NCI-H446 (cell line): ENCODE data around the gene RXRA.
A peak's percentile ranks its signal among the peaks of the same experiment; 100 is the strongest.

Experiments used
- DNase-seq, 2 experiments: peaks; one replicate each; lab custom pipeline; 2025; lab: John Stamatoyannopoulos, UW

RXRA gene

GRCh38 chr9:134381671-134382516, 55.6 kb downstream of the RXRA start:
- no peak for DNase-seq

- no peak for DNase-seq
These were observed 56.5 kb downstream of the RXRA start for GRCh38 chr9:134382733-134383132.

- DNase-seq = no peak
These were observed 56.9 kb downstream of the RXRA start for GRCh38 chr9:134383148-134383547.

- DNase-seq = no peak
These were observed 58.7 kb downstream of the RXRA start for GRCh38 chr9:134384811-134385479.

DNA sequence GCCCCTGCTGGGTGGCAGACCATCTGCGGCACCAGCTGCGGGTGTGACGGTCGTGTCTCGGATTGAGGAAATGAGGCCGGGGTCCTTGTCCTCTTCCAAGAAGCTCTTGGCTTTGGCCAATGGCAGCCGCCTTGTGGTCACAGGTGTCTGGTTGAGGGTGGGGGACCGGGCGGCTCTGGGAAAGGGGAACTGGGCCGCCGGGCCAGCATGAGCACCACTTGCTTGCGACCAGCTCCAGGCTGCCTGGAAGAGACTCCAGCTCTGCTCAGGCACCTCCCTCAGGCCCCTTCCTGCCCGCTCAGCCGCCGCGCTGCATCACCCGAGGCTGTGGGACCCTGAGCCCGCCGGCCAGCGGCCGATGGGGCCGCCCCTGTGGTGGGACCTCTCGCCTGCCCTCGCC, 59.7 kb downstream of the RXRA start:
- DNase-seq = no peak

DNA sequence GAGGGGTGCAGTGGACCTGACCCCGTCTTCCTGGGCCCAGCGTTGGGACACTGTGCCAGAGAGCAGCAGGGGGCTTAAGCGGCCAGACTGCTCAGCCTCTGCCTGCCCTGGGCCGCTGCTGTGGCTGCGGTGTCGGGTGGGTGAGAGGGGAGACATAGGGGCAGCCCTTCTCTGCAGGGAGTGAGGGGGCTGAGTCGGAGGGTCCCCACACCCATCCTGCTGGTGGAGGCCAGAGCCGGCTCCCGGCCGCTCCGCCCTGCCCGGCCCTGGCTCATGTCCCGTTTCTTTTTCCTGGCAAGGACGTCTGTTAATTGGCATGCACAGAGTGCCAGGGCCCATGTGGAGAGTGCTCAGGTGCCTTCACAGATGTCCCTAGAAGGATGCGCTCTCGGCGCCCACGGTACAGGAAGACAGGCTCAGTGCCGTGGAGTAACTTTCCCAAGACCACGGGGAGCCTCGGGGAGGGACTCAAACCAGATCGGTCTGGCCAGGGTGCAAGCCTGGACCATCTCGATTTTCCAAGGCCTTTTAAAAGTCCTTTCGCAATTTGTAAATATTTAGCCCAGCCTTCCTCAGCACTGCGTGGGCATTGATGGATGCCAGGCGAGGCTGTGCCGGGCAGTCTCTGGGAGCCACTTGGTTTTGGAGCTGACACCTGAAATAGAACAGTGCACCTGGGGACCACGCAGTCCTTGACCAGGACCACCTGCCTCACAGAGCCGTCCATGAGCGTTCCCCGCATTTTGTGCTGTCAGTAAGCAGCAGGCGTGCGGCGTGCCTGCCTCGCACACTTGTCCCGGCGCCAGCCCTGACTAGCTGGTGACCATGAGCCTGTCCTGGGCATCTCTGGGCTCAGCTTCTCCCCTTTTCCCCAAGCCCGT, 60.9 kb downstream of the RXRA start:
- peak in 1 of 2 experiments; percentile 64 for DNase-seq

- no peak for DNase-seq
These were observed 62.1 kb downstream of the RXRA start for GRCh38 chr9:134388289-134388808.

DNA sequence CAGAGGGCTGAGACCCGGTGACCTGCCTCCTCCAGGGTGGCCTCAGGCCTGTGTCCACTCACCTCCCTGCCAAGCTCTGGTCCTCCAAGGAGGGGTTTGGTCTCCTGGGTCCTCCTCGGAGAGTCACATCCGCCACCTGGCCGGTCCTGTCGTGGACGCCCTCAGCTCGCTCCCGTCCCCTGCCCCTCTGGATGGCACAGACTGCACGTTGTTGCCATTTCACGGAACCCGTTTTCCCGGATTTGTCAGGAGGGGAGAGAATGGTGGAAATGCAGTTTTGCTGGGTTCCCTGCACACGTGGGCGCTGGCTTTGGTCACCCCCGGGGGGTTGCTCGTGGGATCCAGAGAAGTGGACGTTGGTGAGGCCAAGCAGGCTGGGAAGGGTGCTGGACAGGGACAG, 62.7 kb downstream of the RXRA start:
- DNase-seq = no peak

DNA sequence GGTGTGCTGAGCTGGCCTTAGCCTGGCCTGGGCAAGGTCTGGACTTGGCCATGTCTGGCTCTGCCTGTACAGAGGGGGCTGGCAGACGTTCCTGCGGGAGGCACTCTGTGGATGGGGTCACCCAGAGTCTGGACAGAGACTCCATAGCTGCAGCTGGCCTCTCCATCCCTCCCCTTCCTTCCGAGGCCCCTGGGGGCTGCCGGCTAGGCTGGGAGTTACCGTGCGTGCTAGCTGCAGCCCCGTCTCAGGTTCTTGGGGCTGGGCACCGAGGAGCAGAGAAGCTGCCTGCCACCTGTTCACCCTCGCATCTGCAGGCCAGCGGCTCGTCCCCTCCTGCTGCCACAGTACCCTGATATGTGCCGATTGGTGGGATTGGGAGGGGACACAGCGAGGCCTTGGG, 63.4 kb downstream of the RXRA start:
- no peak for DNase-seq

DNA sequence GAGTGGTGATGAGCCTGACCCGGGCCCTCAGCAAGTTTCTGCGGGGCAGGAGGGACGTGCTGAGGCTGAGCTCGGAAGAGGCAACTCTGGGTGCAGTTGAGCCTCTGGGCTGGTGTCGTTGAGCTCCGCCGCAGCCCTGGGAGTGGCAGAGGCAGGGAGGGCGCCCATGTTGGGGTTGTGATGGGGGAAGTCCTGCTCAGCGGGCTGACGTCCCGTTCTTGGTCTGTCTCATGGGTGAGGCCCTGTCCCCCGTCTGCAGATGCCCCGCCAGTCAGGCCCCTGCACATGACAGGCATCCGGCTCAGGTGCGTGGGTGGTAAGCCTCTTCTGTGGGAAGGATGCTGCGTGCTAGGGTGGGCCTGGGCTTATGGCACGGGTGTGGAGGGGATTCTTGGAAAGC, 64.3 kb downstream of the RXRA start:
- DNase-seq = no peak

- no peak for DNase-seq
These were observed 64.7 kb downstream of the RXRA start for GRCh38 chr9:134390947-134391318.

DNA sequence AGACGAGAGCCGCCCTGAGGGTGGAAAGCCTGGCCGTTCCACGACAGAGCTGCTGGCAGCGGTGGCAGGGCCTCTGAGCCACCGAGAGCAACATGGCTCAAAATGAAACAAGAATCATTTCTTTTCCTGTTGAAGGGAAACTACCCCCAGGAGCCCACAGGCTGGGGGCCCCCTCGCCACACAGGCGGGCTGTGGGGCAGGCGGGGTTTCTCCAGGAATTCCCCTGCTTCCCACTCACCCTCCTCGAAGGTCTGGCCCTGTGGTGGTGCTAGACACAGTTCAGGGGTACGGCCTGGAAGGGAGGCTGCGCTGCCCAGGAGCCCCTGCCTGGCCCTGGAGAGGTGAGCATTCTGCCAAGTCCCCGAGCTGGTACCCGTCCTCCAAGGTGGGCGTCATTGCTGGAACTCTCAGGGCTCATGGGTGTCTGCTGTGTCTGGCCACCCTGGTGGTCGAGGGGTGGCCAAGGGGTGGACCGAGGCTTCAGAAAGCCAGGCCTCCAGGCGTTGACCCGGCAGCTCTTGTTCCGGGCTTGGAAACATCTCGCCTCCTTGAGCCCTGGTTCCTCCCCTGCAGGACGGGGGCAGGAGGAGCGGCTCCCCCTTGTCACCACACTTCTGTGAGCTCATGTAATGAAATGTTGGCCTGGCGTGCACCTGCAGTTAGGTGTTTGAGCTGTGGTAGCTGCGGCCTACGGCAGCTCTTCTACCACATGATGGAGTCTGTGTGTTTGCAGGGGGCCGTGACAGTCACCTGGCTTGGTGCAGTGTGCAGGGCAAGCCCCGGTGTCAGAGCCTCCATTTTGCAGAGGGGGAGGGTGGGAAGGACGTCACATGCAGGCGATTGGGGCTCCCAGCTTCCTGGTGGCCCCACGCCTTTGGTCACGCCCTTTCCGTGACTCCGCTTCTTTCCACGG, 65.3 kb downstream of the RXRA start:
- no peak for DNase-seq

DNA sequence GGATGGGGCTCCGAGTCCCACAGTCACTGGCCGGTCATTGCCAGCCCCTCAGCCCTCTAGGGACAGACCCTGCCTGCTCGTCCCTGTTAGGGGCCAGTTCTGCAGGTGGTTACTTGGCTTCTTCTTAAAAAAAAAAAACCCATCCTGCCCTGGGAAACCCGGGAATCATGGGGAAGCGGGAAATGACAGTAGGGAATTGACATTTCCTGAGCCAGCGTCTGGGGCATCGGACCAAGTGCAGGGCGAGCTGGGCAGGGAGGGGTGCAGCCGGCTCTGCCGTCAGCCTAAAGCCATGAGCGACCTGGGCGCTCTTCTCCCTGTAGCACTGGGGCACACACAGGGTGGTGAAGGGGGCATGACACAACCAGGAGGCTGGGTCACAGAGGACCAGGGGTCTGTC, 66.6 kb downstream of the RXRA start:
- no peak for DNase-seq

DNA sequence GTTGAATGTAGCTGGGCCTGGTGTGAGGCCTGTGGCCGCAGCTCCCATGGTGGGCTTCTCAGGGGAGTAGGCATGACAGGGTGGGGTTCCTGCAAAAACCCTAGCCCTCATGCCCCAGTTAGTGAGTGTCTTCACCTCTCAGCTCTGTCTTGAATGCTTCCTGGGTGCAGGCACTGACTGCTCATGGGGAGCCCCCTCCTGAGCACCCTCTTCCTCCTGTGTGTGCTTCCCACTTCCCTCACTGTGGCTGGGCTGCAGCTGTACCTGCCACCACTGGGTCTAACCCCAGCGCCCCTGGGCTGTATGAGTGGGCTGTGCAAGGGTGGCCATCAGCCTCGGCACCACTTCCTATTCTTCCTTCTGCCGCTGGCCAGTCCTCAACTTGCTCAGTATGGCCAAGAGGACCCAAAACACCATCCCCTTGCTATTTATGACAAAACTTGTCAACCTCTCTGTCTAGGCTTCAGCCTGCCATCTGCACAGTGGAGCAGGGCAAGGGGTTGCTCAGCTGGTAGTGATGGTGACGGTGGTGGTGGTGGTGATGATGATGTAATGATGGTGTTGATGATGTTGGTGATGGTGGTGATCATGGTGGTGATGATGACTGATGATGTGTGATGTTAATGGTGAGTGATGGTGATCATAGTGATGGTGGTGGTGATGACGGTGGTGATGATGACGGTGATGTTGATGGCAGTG, 67.5 kb downstream of the RXRA start:
- DNase-seq = no peak

GRCh38 chr9:134395002-134395517, 68.8 kb downstream of the RXRA start:
- no peak for DNase-seq

- DNase-seq = no peak
These were observed 69.5 kb downstream of the RXRA start for GRCh38 chr9:134395737-134396257.

DNA sequence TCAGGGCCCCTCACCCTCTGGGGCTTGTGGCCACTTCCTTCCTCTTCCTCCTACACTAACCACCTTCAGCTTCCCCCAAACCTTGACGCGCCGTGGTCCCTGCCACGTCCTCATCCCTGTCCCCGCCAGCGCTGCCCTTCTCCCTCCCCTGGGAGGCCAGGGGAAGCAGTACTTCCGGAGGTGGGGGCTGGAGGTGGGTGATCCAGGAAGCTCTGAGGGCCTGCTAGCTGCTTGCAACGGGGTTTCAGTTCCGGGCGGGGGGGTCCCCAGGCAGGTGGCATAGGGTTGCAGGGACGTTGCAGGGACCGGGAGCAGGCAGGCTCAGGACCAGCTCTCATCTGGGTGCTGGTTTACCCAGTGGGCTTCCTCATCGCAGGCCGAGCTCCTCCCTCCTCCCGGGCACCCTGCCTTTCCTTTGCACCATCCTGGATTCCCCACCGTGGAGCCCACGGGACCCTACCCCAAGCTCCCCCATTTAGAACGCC, 70.0 kb downstream of the RXRA start:
- DNase-seq = no peak

GRCh38 chr9:134396825-134397224, 70.6 kb downstream of the RXRA start:
- no peak for DNase-seq

- no peak for DNase-seq
These were observed 72.5 kb downstream of the RXRA start for GRCh38 chr9:134398756-134399155.

DNA sequence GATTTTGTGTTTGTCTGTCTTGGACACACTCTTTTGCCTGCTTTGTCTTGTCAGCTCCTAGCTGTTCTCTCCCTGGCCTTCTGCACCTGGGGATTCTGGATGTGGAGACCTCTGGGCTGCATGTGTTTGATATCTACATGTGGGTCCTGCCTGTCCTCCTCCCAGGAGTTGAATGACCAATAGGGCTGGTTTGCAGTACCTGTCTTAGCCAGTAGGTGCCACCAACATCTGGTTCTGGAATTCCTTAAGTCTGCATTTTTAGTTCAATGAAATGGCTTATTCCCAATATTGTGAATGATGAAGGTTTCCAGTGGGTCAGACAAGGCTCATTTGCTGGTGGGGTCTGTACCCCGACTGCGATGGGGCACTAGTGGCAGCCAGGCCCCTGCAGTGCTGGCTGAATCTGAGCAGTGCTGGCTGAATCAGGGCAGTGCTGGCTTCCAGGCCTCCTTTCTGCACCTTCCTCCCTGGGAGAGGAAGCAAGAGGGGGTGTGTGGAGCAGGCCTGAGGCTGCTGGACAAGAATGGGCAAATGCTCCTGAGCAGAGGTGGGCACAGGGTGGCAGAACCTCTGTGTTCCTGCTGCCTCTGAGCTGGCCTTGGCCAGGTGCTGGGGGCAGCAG, 73.3 kb downstream of the RXRA start:
- DNase-seq = no peak
